ENCODE results near the gene OPRL1. TPM values are rescaled to one million over a fixed set of nuclear protein-coding genes. Genes with fewer than 3 reads are reported as not detected.

The OPRL1 gene
- total RNA-seq, 4 donors from 2014 or later, result 0.34 to 0.91 (median 0.76) TPM; not detected in 1

- peaks cover 0 to 13% (median 0%) of the 10 kb centered on the region in 3 donors for H3K4me1 ChIP-seq
- peaks cover 0 to 44% (median under 1%) of the 10 kb centered on the region in 4 donors for H3K27me3 ChIP-seq
- intact Hi-C loops (cut with DNase I), result no loop called here
- no peak for DNase-seq
- 45 to 83% methylated on average over 5 to 7 of the region's 11 CpGs for WGBS, 2 donors
- H3K27ac ChIP-seq, result no peak overlapping the region
- no peaks in the 10 kb centered on the region for H3K36me3 ChIP-seq
- TF ChIP-seq POLR2A (IDR thresholded peaks at IDR 0.05), result no peak
- no peak for TF ChIP-seq CTCF (IDR thresholded peaks at IDR 0.05)
- H3K9me3 ChIP-seq, result no peaks in the 10 kb centered on the region
- no peak overlapping the region for H3K4me3 ChIP-seq
Observed at GRCh38 chr20:64095927-64096326, 16.0 kb downstream of the OPRL1 start.

GRCh38 chr20:64096535-64096934, 16.7 kb downstream of the OPRL1 start:
- Histone ChIP-seq H3K4me3 (no peak overlapping the region), H3K4me1 (peaks cover 0 to 13% (median 0%) of the 10 kb centered on the region in 3 donors), H3K27me3 (peaks cover 2 to 50% (median 6%) of the 10 kb centered on the region in 4 donors), H3K27ac (no peak overlapping the region), H3K36me3 (no peaks in the 10 kb centered on the region), H3K9me3 (no peaks in the 10 kb centered on the region)
- TF ChIP-seq CTCF (IDR thresholded peaks at IDR 0.05) (no peak), POLR2A (IDR thresholded peaks at IDR 0.05) (no peak)
- intact Hi-C loops (cut with DNase I), result no loop called here
- DNase-seq, result no peak
- 64 to 80% methylated on average over 6 of the region's 6 CpGs for WGBS, 2 donors

GRCh38 chr20:64098471-64099013, 18.7 kb downstream of the OPRL1 start:
- Histone ChIP-seq H3K4me1 (peaks cover 5 to 13% (median 11%) of the 10 kb centered on the region in 3 donors), H3K4me3 (no peak overlapping the region), H3K27ac (no peak overlapping the region), H3K9me3 (no peaks in the 10 kb centered on the region), H3K36me3 (no peaks in the 10 kb centered on the region), H3K27me3 (peaks cover 13 to 56% (median 21%) of the 10 kb centered on the region in 4 donors)
- intact Hi-C loops (cut with DNase I), result no loop called here
- TF ChIP-seq POLR2A (IDR thresholded peaks at IDR 0.05) (no peak), CTCF (IDR thresholded peaks at IDR 0.05) (no peak)
- WGBS, 2 donors, result 94 to 100% methylated on average over 5 to 17 of the region's 28 CpGs
- no peak for DNase-seq

- Histone ChIP-seq H3K9me3 (no peaks in the 10 kb centered on the region), H3K4me1 (peaks cover 5 to 13% (median 11%) of the 10 kb centered on the region in 3 donors), H3K27me3 (peaks cover 13 to 63% (median 21%) of the 10 kb centered on the region in 4 donors), H3K4me3 (no peak overlapping the region), H3K27ac (no peak overlapping the region), H3K36me3 (no peaks in the 10 kb centered on the region)
- 86% methylated on average over 10 of the region's 21 CpGs; no CpG with 5 or more reads in 1 of the 2 donors for WGBS, 2 donors
- intact Hi-C loops (cut with DNase I), result no loop called here
- TF ChIP-seq CTCF (IDR thresholded peaks at IDR 0.05) (no peak), POLR2A (IDR thresholded peaks at IDR 0.05) (no peak)
- no peak for DNase-seq
Observed at GRCh38 chr20:64099086-64099786, 19.4 kb downstream of the OPRL1 start.

- Histone ChIP-seq H3K9me3 (no peaks in the 10 kb centered on the region), H3K27ac (no peak overlapping the region), H3K4me3 (no peak overlapping the region), H3K36me3 (no peaks in the 10 kb centered on the region), H3K27me3 (peaks cover 13 to 71% (median 21%) of the 10 kb centered on the region in 4 donors), H3K4me1 (peaks cover 5 to 13% (median 11%) of the 10 kb centered on the region in 3 donors)
- intact Hi-C loops (cut with DNase I), result no loop called here
- WGBS, 2 donors, result 57 to 71% methylated on average over 5 to 9 of the region's 14 CpGs
- no peak for TF ChIP-seq CTCF (IDR thresholded peaks at IDR 0.05)
- no peak for TF ChIP-seq POLR2A (IDR thresholded peaks at IDR 0.05)
- DNase-seq, result no peak
Observed at GRCh38 chr20:64099880-64100565, 20.1 kb downstream of the OPRL1 start.

All from esophagus squamous epithelium (tissue), 5 donors.